ENCODE results near the gene VAV2. TPM values are rescaled to one million over a fixed set of nuclear protein-coding genes. Genes with fewer than 3 reads are reported as not detected.

Gene VAV2
- total RNA-seq, 4 donors from 2014 or later, result 15.0 to 25.7 (median 20.5) TPM

GRCh38 chr9:133791735-133792649, 200.1 kb downstream of the VAV2 start:
- Histone ChIP-seq H3K27me3 (no peaks in the 10 kb centered on the region), H3K4me3 (replicated peaks in 1 of 3) (no peak overlapping the region), H3K36me3 (no peaks in the 10 kb centered on the region), H3K27ac (no peak overlapping the region), H3K9me3 (no peaks in the 10 kb centered on the region), H3K4me1 (peaks cover 0 to 25% of the 10 kb centered on the region in 2 donors)
- DNase-seq, result no peak
- 85 to 97% methylated on average over 17 to 18 of the region's 18 CpGs for WGBS, 2 donors
- TF ChIP-seq CTCF (IDR thresholded peaks at IDR 0.05), result no peak
- TF ChIP-seq POLR2A (IDR thresholded peaks at IDR 0.05), result no peak
- intact Hi-C loops (cut with DNase I), result loop anchor here (1.0 kb wide), 1 partner anchor 202 kb away; no protein-coding TSS in a partner anchor

GRCh38 chr9:133791069-133791468, 201.1 kb downstream of the VAV2 start:
- Histone ChIP-seq H3K4me1 (peaks cover 0 to 25% of the 10 kb centered on the region in 2 donors), H3K36me3 (no peaks in the 10 kb centered on the region), H3K27me3 (no peaks in the 10 kb centered on the region), H3K27ac (no peak overlapping the region), H3K9me3 (no peaks in the 10 kb centered on the region), H3K4me3 (replicated peaks in 1 of 3) (no peak overlapping the region)
- no peak for TF ChIP-seq CTCF (IDR thresholded peaks at IDR 0.05)
- no peak for TF ChIP-seq POLR2A (IDR thresholded peaks at IDR 0.05)
- 94 to 100% methylated on average over 1 to 6 of the region's 13 CpGs for WGBS, 2 donors
- DNase-seq, result no peak
- intact Hi-C loops (cut with DNase I), result no loop called here

GRCh38 chr9:133789778-133790177, 202.3 kb downstream of the VAV2 start:
- DNase-seq, result no peak
- H3K4me3 ChIP-seq (replicated peaks in 1 of 3), result no peak overlapping the region
- 70 to 86% methylated on average over 8 of the region's 8 CpGs for WGBS, 2 donors
- intact Hi-C loops (cut with DNase I), result no loop called here
- no peak for TF ChIP-seq POLR2A (IDR thresholded peaks at IDR 0.05)
- TF ChIP-seq CTCF (IDR thresholded peaks at IDR 0.05), result no peak
- no peaks in the 10 kb centered on the region for H3K9me3 ChIP-seq
- peak overlapping the region in 1 of 3 donors; percentile 9 for H3K27ac ChIP-seq
- H3K27me3 ChIP-seq, result no peaks in the 10 kb centered on the region
- H3K4me1 ChIP-seq, result peaks cover 0 to 25% of the 10 kb centered on the region in 2 donors
- H3K36me3 ChIP-seq, result no peaks in the 10 kb centered on the region

- Histone ChIP-seq H3K9me3 (no peaks in the 10 kb centered on the region), H3K4me3 (replicated peaks in 1 of 3) (no peak overlapping the region), H3K27me3 (no peaks in the 10 kb centered on the region), H3K27ac (peak overlapping the region; percentile 1 to 30 (median 9)), H3K36me3 (no peaks in the 10 kb centered on the region), H3K4me1 (peaks cover 4 to 28% of the 10 kb centered on the region in 2 donors)
- TF ChIP-seq POLR2A (IDR thresholded peaks at IDR 0.05), result no peak
- peak in 2 of 6 experiments; percentile 16 to 36 for TF ChIP-seq CTCF (IDR thresholded peaks at IDR 0.05)
- DNase-seq, result peak; percentile 83 to 87
- WGBS, 2 donors, result 50 to 63% methylated on average over 15 to 19 of the region's 34 CpGs
- intact Hi-C loops (cut with DNase I), result no loop called here
Measured at GRCh38 chr9:133788819-133789717, 203.1 kb downstream of the VAV2 start.
